ENCODE results near the gene ERLEC1.

DNA sequence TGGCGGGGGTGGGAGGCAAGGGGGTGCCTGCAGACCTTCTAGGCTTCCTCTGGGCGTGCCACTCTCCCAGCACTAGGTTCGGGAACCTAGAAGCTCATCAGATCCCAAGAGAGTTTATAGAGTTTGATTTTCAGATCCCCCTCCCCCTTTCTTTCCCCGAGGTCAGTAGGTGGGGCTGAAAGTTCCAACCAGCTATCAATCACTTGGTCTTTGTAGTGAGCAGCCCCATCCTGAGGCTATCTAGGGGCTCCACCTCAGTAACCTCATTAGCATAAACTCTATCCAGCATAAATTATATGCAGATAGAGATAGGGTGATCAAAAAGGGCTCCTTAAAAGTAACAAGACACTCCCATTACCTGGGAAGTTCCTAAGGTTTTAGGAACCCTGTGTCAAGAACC is 32.8 kb downstream of the ERLEC1 start:
- no peak for TF ChIP-seq CTCF (IDR thresholded peaks at IDR 0.05)
- no peak for TF ChIP-seq POLR2A (IDR thresholded peaks at IDR 0.05)

Data from vagina (tissue), 2 donors.